ENCODE data around the gene DCUN1D5.

The DCUN1D5 gene

GRCh38 chr11:103043826-103044678 lies 47.9 kb downstream of the DCUN1D5 start:
- CTCF ChIA-PET: no interaction called here
- TF ChIP-seq FOXA1 (IDR thresholded peaks at IDR 0.05): no peak
- no peak for TF ChIP-seq FOXM1 (IDR thresholded peaks at IDR 0.05; ENCODE audit: borderline replicate concordance)
- no peak for TF ChIP-seq CTBP1 (IDR thresholded peaks at IDR 0.05; ENCODE audit: borderline replicate concordance)
- no peak for TF ChIP-seq ZNF384 (IDR thresholded peaks at IDR 0.05)
- no peak for TF ChIP-seq ARNT (IDR thresholded peaks at IDR 0.05)
- TF ChIP-seq L3MBTL2 (conservative IDR thresholded peaks at IDR 0.05): no peak
- no peak for TF ChIP-seq BHLHE40 (IDR thresholded peaks at IDR 0.05; ENCODE audit: borderline replicate concordance)
- no peak for TF ChIP-seq HDGF (IDR thresholded peaks at IDR 0.05; ENCODE audit: borderline replicate concordance)
- TF ChIP-seq SP1 (IDR thresholded peaks at IDR 0.05): no peak
- no peak for TF ChIP-seq SUZ12 (IDR thresholded peaks at IDR 0.05)
- no peak for TF ChIP-seq ELF4 (IDR thresholded peaks at IDR 0.05)
- TF ChIP-seq NFRKB (IDR thresholded peaks at IDR 0.05): no peak
- TF ChIP-seq TARDBP (IDR thresholded peaks at IDR 0.05): no peak
- TF ChIP-seq, protein P1, sequence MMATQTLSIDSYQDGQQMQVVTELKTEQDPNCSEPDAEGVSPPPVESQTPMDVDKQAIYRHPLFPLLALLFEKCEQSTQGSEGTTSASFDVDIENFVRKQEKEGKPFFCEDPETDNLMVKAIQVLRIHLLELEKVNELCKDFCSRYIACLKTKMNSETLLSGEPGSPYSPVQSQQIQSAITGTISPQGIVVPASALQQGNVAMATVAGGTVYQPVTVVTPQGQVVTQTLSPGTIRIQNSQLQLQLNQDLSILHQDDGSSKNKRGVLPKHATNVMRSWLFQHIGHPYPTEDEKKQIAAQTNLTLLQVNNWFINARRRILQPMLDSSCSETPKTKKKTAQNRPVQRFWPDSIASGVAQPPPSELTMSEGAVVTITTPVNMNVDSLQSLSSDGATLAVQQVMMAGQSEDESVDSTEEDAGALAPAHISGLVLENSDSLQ (IDR thresholded peaks at IDR 0.05): no peak
- TF ChIP-seq LEF1 (IDR thresholded peaks at IDR 0.05; ENCODE audit: borderline replicate concordance): no peak
- TF ChIP-seq FOXK2 (IDR thresholded peaks at IDR 0.05): no peak
- DNase-seq (ENCODE audit: extremely low spot score): no peak
- POLR2A ChIA-PET: no interaction called here

- DNase-seq (ENCODE audit: extremely low spot score): no peak
- no peak for TF ChIP-seq L3MBTL2 (conservative IDR thresholded peaks at IDR 0.05)
- TF ChIP-seq, protein P1 (IDR thresholded peaks at IDR 0.05): no peak
- TF ChIP-seq FOXK2 (IDR thresholded peaks at IDR 0.05): no peak
- no peak for TF ChIP-seq HDGF (IDR thresholded peaks at IDR 0.05; ENCODE audit: borderline replicate concordance)
- no peak for TF ChIP-seq FOXM1 (IDR thresholded peaks at IDR 0.05; ENCODE audit: borderline replicate concordance)
- no peak for TF ChIP-seq LEF1 (IDR thresholded peaks at IDR 0.05; ENCODE audit: borderline replicate concordance)
- no peak for TF ChIP-seq BHLHE40 (IDR thresholded peaks at IDR 0.05; ENCODE audit: borderline replicate concordance)
- no peak for TF ChIP-seq CTBP1 (IDR thresholded peaks at IDR 0.05; ENCODE audit: borderline replicate concordance)
- ChIA-PET POLR2A (no interaction called here), CTCF (no interaction called here)
Observed at GRCh38 chr11:103042161-103042560, 49.8 kb downstream of the DCUN1D5 start.

- CTCF ChIA-PET: interaction anchor here (0.6 kb wide), 1 partner anchor 186 kb away, joined by 3 read pairs; no protein-coding TSS in a partner anchor
- peak; percentile 45 for DNase-seq (ENCODE audit: extremely low spot score)
- POLR2A ChIA-PET: no interaction called here
- no peak for TF ChIP-seq SUZ12 (IDR thresholded peaks at IDR 0.05)
- TF ChIP-seq ARNT (IDR thresholded peaks at IDR 0.05): no peak
- no peak for TF ChIP-seq ELF4 (IDR thresholded peaks at IDR 0.05)
- no peak for TF ChIP-seq HDGF (IDR thresholded peaks at IDR 0.05; ENCODE audit: borderline replicate concordance)
- TF ChIP-seq L3MBTL2 (conservative IDR thresholded peaks at IDR 0.05): no peak
- TF ChIP-seq, protein P1 (IDR thresholded peaks at IDR 0.05): no peak
- TF ChIP-seq BHLHE40 (IDR thresholded peaks at IDR 0.05; ENCODE audit: borderline replicate concordance): no peak
- no peak for TF ChIP-seq TARDBP (IDR thresholded peaks at IDR 0.05)
- TF ChIP-seq LEF1 (IDR thresholded peaks at IDR 0.05; ENCODE audit: borderline replicate concordance): no peak
- TF ChIP-seq ZNF384 (IDR thresholded peaks at IDR 0.05): no peak
- TF ChIP-seq FOXA1 (IDR thresholded peaks at IDR 0.05): no peak
Observed at GRCh38 chr11:103035791-103036434, 56.0 kb downstream of the DCUN1D5 start.

DNA sequence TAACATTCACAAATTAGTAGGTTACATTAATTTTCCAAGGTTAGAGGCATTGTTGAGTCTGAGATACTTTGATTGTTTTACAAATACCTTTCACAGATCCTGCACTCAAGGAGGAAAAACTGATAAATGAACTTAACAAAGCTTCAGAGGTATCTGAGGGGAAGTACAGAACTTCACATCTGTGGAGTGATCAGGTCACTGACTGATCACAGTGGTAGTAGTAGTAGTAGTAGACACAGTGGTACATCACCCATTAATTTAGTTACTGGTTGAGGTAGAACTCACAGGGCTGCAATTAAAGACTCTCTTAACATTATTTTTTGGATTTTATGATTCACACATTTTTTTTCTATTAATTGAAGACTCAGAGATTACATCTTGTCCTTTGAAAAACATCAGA lies 56.7 kb downstream of the DCUN1D5 start:
- CTCF ChIA-PET: no interaction called here
- POLR2A ChIA-PET: no interaction called here
- no peak for DNase-seq (ENCODE audit: extremely low spot score)
- TF ChIP-seq NFRKB (IDR thresholded peaks at IDR 0.05) (no peak), CTBP1 (IDR thresholded peaks at IDR 0.05; ENCODE audit: borderline replicate concordance) (no peak), FOXK2 (IDR thresholded peaks at IDR 0.05) (no peak), TARDBP (IDR thresholded peaks at IDR 0.05) (no peak), SUZ12 (IDR thresholded peaks at IDR 0.05) (no peak), SP1 (IDR thresholded peaks at IDR 0.05) (no peak), BHLHE40 (IDR thresholded peaks at IDR 0.05; ENCODE audit: borderline replicate concordance) (no peak), FOXA1 (IDR thresholded peaks at IDR 0.05) (no peak), HDGF (IDR thresholded peaks at IDR 0.05; ENCODE audit: borderline replicate concordance) (no peak), FOXM1 (IDR thresholded peaks at IDR 0.05; ENCODE audit: borderline replicate concordance) (no peak), ARNT (IDR thresholded peaks at IDR 0.05) (no peak), ZNF384 (IDR thresholded peaks at IDR 0.05) (no peak), L3MBTL2 (conservative IDR thresholded peaks at IDR 0.05) (no peak), LEF1 (IDR thresholded peaks at IDR 0.05; ENCODE audit: borderline replicate concordance) (no peak), ELF4 (IDR thresholded peaks at IDR 0.05) (no peak)
- TF ChIP-seq, protein P1 (IDR thresholded peaks at IDR 0.05): no peak

- no peak for DNase-seq (ENCODE audit: extremely low spot score)
- ChIA-PET POLR2A (no interaction called here), CTCF (interaction anchor here (0.6 kb wide), 1 partner anchor 26 kb away, joined by 8 read pairs; no protein-coding TSS in a partner anchor)
- TF ChIP-seq HDGF (IDR thresholded peaks at IDR 0.05; ENCODE audit: borderline replicate concordance): no peak
- no peak for TF ChIP-seq TARDBP (IDR thresholded peaks at IDR 0.05)
- TF ChIP-seq FOXM1 (IDR thresholded peaks at IDR 0.05; ENCODE audit: borderline replicate concordance): no peak
- no peak for TF ChIP-seq CTBP1 (IDR thresholded peaks at IDR 0.05; ENCODE audit: borderline replicate concordance)
Observed at GRCh38 chr11:103031834-103032233, 60.1 kb downstream of the DCUN1D5 start.
